ENCODE data around the gene HEPACAM2.

DNA sequence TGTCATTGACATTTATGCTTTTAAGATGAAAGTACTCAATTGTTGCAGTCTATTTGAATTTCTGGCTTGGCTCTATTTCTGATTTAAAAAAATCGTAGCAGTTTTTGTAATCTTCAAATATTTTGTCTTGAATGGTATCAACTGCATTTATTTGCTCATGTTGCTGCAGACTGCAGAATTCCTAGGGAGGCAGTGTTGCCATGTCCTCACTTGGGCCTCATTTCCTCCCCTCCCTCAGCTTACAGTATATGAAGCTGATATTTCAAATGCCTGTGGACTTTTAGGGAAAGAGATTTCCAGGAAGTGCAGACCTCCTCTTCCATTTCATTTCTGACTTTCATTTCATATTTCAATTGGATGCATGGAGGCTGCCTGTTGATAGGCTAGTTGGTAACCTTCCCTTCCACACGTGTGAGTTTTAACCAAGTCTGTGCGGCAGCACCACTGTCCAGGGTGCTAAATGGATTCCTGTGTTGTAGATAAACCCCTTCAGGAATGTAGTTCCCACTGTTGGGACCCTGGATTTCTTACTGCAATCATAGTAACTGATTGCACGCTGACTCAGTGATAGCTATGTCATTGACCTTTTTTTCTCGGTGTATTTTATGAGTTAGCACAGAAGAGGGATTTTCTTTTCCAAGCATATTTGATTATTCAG lies 23.4 kb upstream of the HEPACAM2 start:
- no peak for TF ChIP-seq CTCF (IDR thresholded peaks at IDR 0.05)
- no peak for TF ChIP-seq EP300 (IDR thresholded peaks at IDR 0.05)
- no peak for TF ChIP-seq POLR2AphosphoS5 (IDR thresholded peaks at IDR 0.05)
